Pericardium fibroblast (primary cell): ENCODE results near the gene TRHDE. TPM values are rescaled to one million over a fixed set of nuclear protein-coding genes. Genes with fewer than 3 reads are reported as not detected.

ENCODE experiments used
- total RNA-seq: library from RNA; depleted of rRNA; stranded (reverse); fragments of >200 nt; gene quantifications from 2 replicates; pipeline ENCODE4 v1.2.3, GENCODE V29; 2015

TRHDE gene
- 1.4 TPM in 1 of 2 replicates, not detected in the other for total RNA-seq

DNA sequence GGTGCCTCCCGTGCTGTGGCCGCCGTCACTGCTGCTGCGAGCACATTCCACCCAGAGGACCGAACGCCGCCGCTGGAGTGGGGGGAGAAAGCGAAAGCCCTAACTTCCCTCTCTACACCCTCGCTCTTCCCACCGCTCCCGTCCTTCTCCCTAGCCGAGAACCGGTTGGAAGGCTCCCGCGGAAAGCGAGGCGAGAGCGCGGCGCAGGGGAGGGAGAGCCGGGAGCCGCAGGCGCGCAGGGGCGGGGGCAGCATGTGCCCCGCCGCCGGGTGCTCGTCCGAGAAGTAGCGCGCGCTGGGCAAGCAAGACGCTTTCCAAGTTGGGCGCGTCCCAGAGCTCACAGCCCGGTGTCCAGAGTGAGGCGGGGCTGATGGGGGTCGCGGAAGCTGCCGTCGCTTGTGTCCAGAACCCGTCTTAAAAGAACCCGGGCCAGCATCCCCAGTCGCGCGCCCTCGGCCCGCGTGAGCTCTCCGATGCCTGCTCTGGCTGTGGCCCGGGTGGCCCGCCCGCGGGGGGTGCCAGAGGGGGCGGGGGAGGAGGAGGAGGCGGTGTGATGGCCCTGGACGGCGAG is at the start of gene TRHDE:
Gene TRHDE (plus strand): TSS at position 280 of the 571 bp plus-strand sequence. CDS start 274 bp downstream, at position 554.

